HG03139 (cell line): ENCODE results near the gene RIC8B.

Experiments used
- ATAC-seq: cut with Tn5 transposase; IDR thresholded peaks from one replicate; pipeline ENCODE4 v1.9.1; 2021; ENCODE audit not compliant: unreplicated experiment

RIC8B gene

GRCh38 chr12:106866426-106867080, 92.1 kb downstream of the RIC8B start:
- ATAC-seq: no peak

- ATAC-seq: no peak
These were observed 93.2 kb downstream of the RIC8B start for GRCh38 chr12:106867651-106868050.

GRCh38 chr12:106868982-106869700, 94.7 kb downstream of the RIC8B start:
- no peak for ATAC-seq

DNA sequence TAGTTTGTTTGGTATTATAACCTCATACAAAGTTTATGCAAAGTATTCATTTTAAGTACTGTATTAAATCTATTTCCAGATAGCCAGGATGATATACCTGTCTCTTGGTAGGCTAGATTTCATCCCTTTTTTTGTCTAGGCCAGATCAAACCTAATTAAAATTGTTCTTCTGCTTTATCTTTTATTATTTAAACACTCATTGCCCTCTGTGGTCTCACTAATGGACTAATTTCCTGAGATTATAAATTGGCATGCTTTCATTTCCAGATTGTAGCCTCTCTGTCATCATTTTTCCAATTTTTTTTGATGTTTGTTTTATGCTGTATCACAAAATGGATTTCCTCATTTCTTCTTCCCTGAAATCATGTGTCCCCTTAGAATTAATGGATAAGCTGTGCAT, 95.6 kb downstream of the RIC8B start:
- no peak for ATAC-seq

GRCh38 chr12:106871477-106871876, 97.0 kb downstream of the RIC8B start:
- no peak for ATAC-seq

DNA sequence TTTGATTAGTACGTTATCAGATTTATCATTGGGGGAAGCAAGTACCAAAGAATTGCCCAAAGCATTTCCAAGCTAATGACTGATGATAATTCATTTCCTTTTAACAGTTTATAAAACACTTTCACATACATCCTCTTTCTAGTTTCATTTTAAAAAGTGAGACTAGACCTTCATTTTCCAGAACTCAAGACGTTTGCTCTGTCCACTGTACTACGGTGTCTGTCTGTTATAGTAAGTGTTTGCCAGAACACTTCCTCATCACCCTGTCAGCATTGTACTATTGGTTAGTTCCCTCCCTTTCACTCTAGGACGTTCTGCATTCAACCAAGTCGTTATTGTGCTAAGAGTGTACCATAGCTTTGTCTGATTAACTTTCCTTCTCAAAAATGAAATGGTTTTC, 99.5 kb downstream of the RIC8B start:
- no peak for ATAC-seq

GRCh38 chr12:106878804-106879203, 104.3 kb downstream of the RIC8B start:
- ATAC-seq: no peak

DNA sequence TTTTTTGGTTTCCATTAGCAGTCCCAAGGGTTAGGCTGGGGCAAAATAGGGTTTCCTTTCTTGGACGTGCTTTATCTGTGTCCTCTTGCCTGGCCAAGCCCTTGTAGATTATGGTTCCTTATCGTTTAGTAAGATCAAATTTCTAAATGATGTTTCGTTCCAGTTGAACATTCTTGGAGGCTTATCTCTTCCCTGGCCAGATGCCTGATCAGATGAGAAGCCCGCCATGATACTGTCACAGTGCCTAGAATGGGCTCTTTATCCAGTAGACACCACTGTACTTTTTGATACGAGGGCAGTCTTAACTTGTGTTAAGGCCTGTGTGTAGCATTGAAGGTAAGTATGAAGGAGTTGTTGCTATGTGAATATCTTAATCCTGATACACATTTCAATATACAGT, 105.1 kb downstream of the RIC8B start:
- ATAC-seq: no peak

DNA sequence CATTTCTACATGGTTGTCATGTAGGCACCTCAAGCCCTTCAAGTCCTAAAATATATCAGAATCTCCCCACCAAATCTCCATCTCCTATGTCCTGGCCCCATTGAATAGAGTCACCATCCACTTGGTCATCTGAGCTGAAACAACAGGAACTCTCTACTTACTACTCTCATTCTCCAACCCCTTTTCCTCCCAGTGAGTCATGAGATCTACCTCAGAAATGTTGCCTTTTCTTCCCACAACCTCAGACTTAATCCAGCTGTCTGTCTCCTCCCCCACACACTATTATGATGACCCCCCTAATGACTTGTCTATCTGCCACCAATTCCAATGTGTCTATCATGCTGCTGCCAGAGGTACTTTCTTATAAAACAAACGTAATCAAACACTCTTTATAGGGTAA, 108.9 kb downstream of the RIC8B start:
- no peak for ATAC-seq

GRCh38 chr12:106885026-106885425, 110.5 kb downstream of the RIC8B start:
- ATAC-seq: no peak

- no peak for ATAC-seq
These were observed 111.2 kb downstream of the RIC8B start for GRCh38 chr12:106885541-106886249.

DNA sequence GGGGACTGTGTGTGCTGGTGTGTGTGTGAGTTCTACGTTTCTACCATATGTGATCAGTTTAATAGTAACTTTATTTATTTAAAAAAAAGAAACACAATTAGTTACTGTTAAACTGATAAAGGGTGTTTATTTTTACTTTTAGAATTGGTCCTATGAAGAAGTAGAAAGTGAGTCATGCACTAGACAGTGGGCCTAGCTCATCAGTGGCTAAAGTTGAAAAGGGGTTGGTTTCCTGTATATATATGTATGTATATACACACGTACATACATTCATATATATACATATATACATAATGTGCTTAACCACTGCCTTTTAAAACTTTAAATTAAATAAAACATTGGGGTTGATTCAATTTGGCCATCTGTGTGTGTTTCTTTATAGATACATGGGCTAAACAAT, 112.5 kb downstream of the RIC8B start:
- no peak for ATAC-seq

DNA sequence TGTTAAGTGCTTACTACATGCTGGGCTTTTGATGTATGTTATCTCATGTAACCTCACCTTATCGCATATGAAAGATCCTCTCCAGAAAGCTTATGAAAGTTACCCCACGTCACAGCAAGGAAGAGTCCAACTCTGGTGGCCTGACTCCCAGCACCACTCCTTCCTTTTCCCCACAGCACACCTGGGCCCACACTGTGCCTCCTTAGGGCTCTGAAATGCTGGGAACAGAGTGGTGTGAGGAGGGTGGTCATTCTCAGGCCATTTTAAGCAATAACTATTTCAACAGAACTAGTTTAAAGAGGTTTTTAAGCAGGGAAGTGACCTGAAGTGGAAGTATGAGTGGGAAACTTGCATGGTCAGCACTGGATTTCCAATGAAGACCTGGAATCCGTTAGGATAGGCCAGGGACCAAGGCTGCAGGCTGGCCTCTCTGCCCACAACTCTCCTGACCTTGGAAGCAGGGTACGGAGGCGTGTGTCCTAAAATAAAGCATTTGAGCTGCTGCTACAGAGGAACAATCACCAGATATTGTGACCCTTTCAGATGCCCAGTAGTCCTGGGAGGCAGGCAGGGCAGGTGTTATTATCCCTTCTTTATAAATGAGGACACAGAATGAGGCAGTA, 114.0 kb downstream of the RIC8B start:
- no peak for ATAC-seq

GRCh38 chr12:106889326-106889725, 114.8 kb downstream of the RIC8B start:
- no peak for ATAC-seq

DNA sequence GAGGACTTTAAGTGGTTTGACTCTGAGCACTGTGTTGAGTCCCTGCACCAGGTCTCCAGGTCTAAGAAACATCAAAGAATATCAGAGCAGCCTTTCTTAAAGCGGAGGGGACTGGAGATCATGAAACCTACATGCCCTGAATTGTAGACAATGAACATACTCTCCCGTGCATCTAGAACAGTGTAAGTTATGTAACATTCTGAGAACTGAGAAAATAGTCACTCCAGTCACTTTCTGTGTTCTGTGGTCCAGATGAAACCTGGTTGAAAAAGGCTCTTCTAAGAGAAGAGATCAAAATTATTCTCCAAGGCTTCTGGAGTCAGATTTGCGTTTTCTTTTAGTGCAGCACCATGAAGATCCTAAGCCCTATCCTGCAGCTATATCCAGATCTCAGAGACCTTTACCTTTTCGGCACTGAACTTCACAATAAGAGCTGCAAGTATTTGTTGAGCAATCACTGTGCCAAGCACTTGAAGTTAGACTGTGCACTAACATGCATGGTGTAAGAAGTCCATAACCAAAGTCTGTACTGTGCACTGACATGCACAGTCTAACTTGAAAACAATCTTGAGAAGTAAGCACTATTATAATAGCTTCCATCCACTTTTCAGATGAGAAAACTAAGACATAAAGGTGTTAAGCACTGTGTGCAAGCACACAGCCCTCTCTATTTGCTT, 115.6 kb downstream of the RIC8B start:
- no peak for ATAC-seq

DNA sequence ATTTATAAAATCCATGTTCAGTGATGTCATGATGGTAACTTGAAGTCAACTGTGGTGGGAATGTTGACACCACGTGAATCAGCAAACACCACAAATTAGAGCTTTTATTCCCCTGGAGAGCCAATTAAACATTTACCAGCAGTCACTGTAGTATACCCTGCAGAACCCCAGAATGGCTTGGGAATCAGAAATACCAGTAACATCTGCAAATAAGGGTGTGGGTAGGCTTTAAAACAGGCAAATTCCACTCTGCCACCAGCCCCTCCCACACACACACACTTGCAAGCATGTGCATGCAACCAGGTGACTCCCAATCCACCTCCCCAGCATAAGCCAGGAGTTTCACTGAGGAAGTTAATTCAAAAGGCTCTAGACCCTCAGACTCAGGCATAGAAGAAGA, 117.6 kb downstream of the RIC8B start:
- no peak for ATAC-seq

DNA sequence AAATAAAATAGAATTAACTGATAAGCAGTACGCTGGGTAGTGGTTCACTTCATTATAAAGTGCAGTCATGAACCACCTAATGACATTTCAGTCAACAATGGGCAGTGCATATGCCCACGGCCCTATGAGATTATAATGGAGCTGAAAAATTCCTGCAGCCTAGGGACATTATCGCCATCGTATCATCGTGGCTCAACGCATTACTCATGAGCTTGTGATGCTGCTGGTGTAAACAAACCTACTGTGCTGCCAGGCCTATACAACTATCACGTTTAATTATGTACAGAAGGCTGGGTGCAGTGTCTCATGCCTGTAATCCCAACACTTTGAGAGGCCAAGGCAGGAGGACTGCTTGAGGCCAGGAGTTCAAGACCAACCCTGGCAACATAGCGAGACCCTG, 119.0 kb downstream of the RIC8B start:
- no peak for ATAC-seq

DNA sequence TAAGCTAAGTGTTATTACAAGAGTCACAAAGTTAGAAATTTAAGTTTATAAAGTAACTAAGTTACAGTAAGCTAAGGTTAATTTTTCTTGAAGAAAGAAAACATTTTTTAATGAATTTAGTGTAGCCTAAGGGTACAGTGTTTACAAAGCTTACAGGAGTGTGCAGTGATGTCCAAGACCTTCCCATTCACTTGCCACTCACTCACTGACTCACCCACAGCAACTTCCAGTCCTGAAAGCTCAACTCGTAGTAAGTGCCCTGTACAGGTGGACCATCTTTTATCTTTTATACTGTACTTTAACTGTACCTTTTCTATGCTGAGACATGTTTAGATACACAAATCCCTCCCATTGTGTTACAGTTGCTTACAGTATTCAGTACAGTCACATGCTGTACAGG, 120.3 kb downstream of the RIC8B start:
- ATAC-seq: no peak

DNA sequence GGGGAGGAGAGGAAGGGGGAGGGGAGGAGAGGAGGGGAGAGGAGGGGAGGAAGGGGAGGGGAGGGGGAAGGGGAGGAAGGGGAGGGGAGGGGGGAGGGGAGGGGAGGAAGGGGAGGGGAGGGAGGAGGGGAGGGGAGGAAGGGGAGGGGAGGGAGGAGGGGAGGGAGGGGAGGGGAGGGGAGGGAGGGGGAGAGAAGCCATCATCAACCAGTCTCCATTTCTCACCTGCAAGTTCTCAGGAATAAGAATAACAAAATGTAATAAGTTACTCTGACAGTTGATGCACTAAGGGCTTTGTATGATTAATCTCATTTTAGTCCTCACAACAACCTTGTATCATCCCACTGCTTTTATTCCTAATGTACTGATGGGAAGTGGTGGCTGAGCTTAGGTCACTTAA, 122.1 kb downstream of the RIC8B start:
- no peak for ATAC-seq

GRCh38 chr12:106897082-106897481, 122.6 kb downstream of the RIC8B start:
- ATAC-seq: no peak
